H1 (cell line): ENCODE data around the gene ATP11C. TPM values are rescaled to one million over a fixed set of nuclear protein-coding genes. Genes with fewer than 3 reads are reported as not detected.
"Not testable (repeated sequence)": the region's sequence is repeated elsewhere in the genome, so short reads cannot be mapped to it uniquely, and the experiment has no call there.

ENCODE experiments used
- CTCF ChIA-PET: fragments of 300-600 bp; sonication (Branson Sonifier 250); formaldehyde crosslinking; loops from one replicate; lab custom pipeline; 2021; ENCODE audit not compliant: partially characterized antibody; lab: Charles Lee
- POLR2A ChIA-PET: fragments of 300-600 bp; sonication (Branson Sonifier 250); formaldehyde crosslinking; loops from one replicate; lab custom pipeline; 2021; ENCODE audit warnings: inconsistent platforms; ENCODE audit not compliant: partially characterized antibody; lab: Charles Lee
- DNase-seq, 2 experiments: peaks; one replicate each; pipeline versions ENCODE4 v3.0.0 to v3.0.0-alpha.2; 2010 to 2022; ENCODE audit warnings: low spot score in 2 of 2, low read depth in 1 of 2, mixed read lengths in 1 of 2
- FAIRE-seq: peaks from 2 replicates; lab custom pipeline; 2011; peaks lifted over from hg19 to GRCh38; lab: Jason Lieb, UNC
- H2AFZ ChIP-seq: 2 replicates; pipeline ENCODE4 v1.8.1; 2012; ENCODE audit warnings: low read length, inconsistent platforms
- H2AK5ac ChIP-seq: 2 replicates; pipeline ENCODE4 v1.6.1; 2013; ENCODE audit warnings: low read depth, low read length
- H2BK120ac ChIP-seq: replicated peaks from 2 replicates; pipeline ENCODE3; 2013; ENCODE audit warnings: low read depth, low read length, inconsistent platforms
- H2BK12ac ChIP-seq: 2 replicates; pipeline ENCODE4 v1.6.1; 2013; ENCODE audit warnings: low read depth, low read length
- H2BK15ac ChIP-seq: 2 replicates; pipeline ENCODE4 v1.6.1; 2013; ENCODE audit warnings: low read length
- H2BK20ac ChIP-seq: 2 replicates; pipeline ENCODE4 v1.6.1; 2013; ENCODE audit warnings: low read length
- H2BK5ac ChIP-seq: 2 replicates; pipeline ENCODE4 v1.6.1; 2013; ENCODE audit warnings: low read depth, low read length
- H3K14ac ChIP-seq: 2 replicates; pipeline ENCODE4 v1.6.1; 2013; ENCODE audit warnings: inconsistent platforms; ENCODE audit not compliant: insufficient read length
- H3K18ac ChIP-seq: 2 replicates; pipeline ENCODE4 v1.6.1; 2013; ENCODE audit warnings: low read length; ENCODE audit errors: extremely low read depth
- H3K23ac ChIP-seq: 2 replicates; pipeline ENCODE4 v1.6.1; 2013; ENCODE audit warnings: inconsistent platforms; ENCODE audit not compliant: insufficient read length
- H3K23me2 ChIP-seq: 2 replicates; pipeline ENCODE4 v1.6.1; 2013; ENCODE audit warnings: low read depth, low read length
- H3K27ac ChIP-seq: 2 replicates; pipeline ENCODE4 v1.6.1; 2011; ENCODE audit warnings: low read depth, low read length, inconsistent platforms
- H3K27me3 ChIP-seq, 4 experiments: replicated peaks in 1 of 4; 1 replicate in 1 of 4; 2 replicates in 3 of 4; pipeline versions ENCODE4 v1.6.1 to v1.8.1; 2011 to 2013; ENCODE audit warnings: low read length in 3 of 4, mild to moderate bottlenecking in 3 of 4, inconsistent platforms in 2 of 4, mixed read lengths in 2 of 4, moderate library complexity in 1 of 4; ENCODE audit not compliant: control insufficient read depth in 3 of 4, insufficient read depth in 3 of 4; ENCODE audit errors: extremely low read depth in 1 of 4
- H3K36me3 ChIP-seq, 4 experiments: 2 replicates each; pipeline versions ENCODE4 v1.6.1 to v1.8.1; 2011 to 2013; ENCODE audit warnings: mild to moderate bottlenecking in 4 of 4, low read length in 3 of 4, moderate library complexity in 2 of 4, control low read depth in 1 of 4, inconsistent platforms in 1 of 4; ENCODE audit not compliant: insufficient read depth in 4 of 4, control insufficient read depth in 2 of 4
- H3K4ac ChIP-seq: replicated peaks from 2 replicates; pipeline ENCODE3; 2013; ENCODE audit warnings: low read length, low read depth, mixed read lengths, inconsistent platforms; ENCODE audit not compliant: insufficient read length
- H3K4me1 ChIP-seq, 4 experiments: replicated peaks in 1 of 4; 1 replicate in 1 of 4; 2 replicates in 3 of 4; pipeline versions ENCODE4 v1.6.1 to v1.8.1; 2011 to 2013; ENCODE audit warnings: low read length in 3 of 4, inconsistent platforms in 2 of 4, mixed read lengths in 1 of 4; ENCODE audit not compliant: insufficient read depth in 4 of 4, control insufficient read depth in 3 of 4
- H3K4me2 ChIP-seq, 2 experiments: 2 replicates each; pipeline versions ENCODE4 v1.6.1 to v1.8.1; 2011 to 2013; ENCODE audit warnings: low read depth in 2 of 2, low read length in 2 of 2, control low read depth in 1 of 2, inconsistent platforms in 1 of 2, mild to moderate bottlenecking in 1 of 2; ENCODE audit not compliant: insufficient read depth in 1 of 2
- H3K4me3 ChIP-seq, 4 experiments: fragments of 200-600, 300-600 bp in 1 of 4; sonication (generic), shearing (Covaris generic), sonication (Bioruptor Twin) in 1 of 4; 2 replicates each; pipeline versions ENCODE4 v1.5.1 to v1.8.1; 2011 to 2016; ENCODE audit warnings: low read length in 4 of 4, low read depth in 3 of 4, control low read depth in 2 of 4, inconsistent platforms in 2 of 4, mild to moderate bottlenecking in 2 of 4, mixed read lengths in 1 of 4, moderate library complexity in 1 of 4; ENCODE audit not compliant: insufficient read depth in 2 of 4; ENCODE audit errors: extremely low read depth in 1 of 4
- H3K56ac ChIP-seq: replicated peaks from 2 replicates; pipeline ENCODE3; 2013; ENCODE audit warnings: low read depth, mild to moderate bottlenecking, mixed read lengths, low read length, inconsistent platforms; ENCODE audit not compliant: insufficient read length
- H3K79me1 ChIP-seq: 2 replicates; pipeline ENCODE4 v1.6.1; 2013; ENCODE audit warnings: low read depth, low read length, control low read depth
- H3K79me2 ChIP-seq, 2 experiments: 2 replicates each; pipeline versions ENCODE4 v1.6.1 to v1.8.1; 2012 to 2013; ENCODE audit warnings: low read length in 2 of 2, mild to moderate bottlenecking in 2 of 2, inconsistent platforms in 1 of 2; ENCODE audit not compliant: insufficient read depth in 2 of 2, control insufficient read depth in 1 of 2
- H3K9ac ChIP-seq, 4 experiments: replicated peaks in 1 of 4; 1 replicate in 1 of 4; 2 replicates in 3 of 4; pipeline versions ENCODE4 v1.6.1 to v1.8.1; 2011 to 2013; ENCODE audit warnings: low read depth in 3 of 4, low read length in 3 of 4, control low read depth in 2 of 4, mild to moderate bottlenecking in 2 of 4, moderate library complexity in 2 of 4, inconsistent platforms in 1 of 4; ENCODE audit errors: extremely low read depth in 1 of 4
- H3K9me3 ChIP-seq, 2 experiments: 2 replicates each; pipeline versions ENCODE4 v1.6.1 to v1.8.1; 2012 to 2013; ENCODE audit warnings: mild to moderate bottlenecking in 2 of 2, moderate library complexity in 2 of 2, control low read depth in 1 of 2, inconsistent platforms in 1 of 2, low read depth in 1 of 2, low read length in 1 of 2, mixed read lengths in 1 of 2; ENCODE audit not compliant: insufficient read depth in 2 of 2
- H4K20me1 ChIP-seq, 2 experiments: replicated peaks in 1 of 2; 2 replicates each; pipeline versions ENCODE3 to v1.8.1; 2011 to 2013; ENCODE audit warnings: inconsistent platforms in 2 of 2, low read length in 2 of 2, mild to moderate bottlenecking in 1 of 2; ENCODE audit not compliant: insufficient read depth in 2 of 2, control insufficient read depth in 1 of 2
- H4K5ac ChIP-seq: 2 replicates; pipeline ENCODE4 v1.6.1; 2013; ENCODE audit warnings: low read length, low read depth, mixed read lengths, inconsistent platforms; ENCODE audit not compliant: insufficient read length
- H4K8ac ChIP-seq: 2 replicates; pipeline ENCODE4 v1.8.0; 2013; ENCODE audit warnings: mild to moderate bottlenecking, moderate library complexity, low read length, inconsistent platforms; ENCODE audit not compliant: insufficient read depth; ENCODE audit errors: extremely low read depth
- H4K91ac ChIP-seq: replicated peaks from 2 replicates; pipeline ENCODE3; 2013; ENCODE audit warnings: low read length, mixed read lengths, inconsistent platforms; ENCODE audit not compliant: insufficient read length
- WGBS, 2 experiments: shearing (Covaris generic) in 1 of 2; methylation state at CpG; one replicate each; pipeline versions ENCODE4 v1.1.6 to v1.1.7; 2013 to 2015; ENCODE audit warnings: low lambda C conversion rate in 2 of 2, mixed read lengths in 2 of 2, inconsistent platforms in 1 of 2, low coverage in 1 of 2, missing lambda C conversion rate in 1 of 2; ENCODE audit not compliant: insufficient replicate concordance in 2 of 2, insufficient coverage in 1 of 2, insufficient read length in 1 of 2; ENCODE audit errors: extremely low coverage in 1 of 2, missing lambda C conversion rate in 1 of 2; 5-methylcytosine and 5-hydroxymethylcytosine counted together
- polyA plus RNA-seq, 7 experiments: library from polyadenylated mRNA; depleted of rRNA in 3 of 7; stranded (reverse) in 5 of 7; unstranded in 2 of 7; fragments of >200 nt in 5 of 7; fragments of 200-250 nt in 2 of 7; gene quantifications; 1 replicate in 5 of 7; 2 replicates in 1 of 7; 4 replicates in 1 of 7; pipeline versions ENCODE4 v1.2.1 to v1.2.3, GENCODE V29; 2011 to 2013; ENCODE audit warnings: missing spikeins in 2 of 7, mixed read lengths in 2 of 7
- total RNA-seq: library from RNA; stranded (reverse); fragmentation: NEBNext Ultra II Directional; extraction: Animal tissue kit (Norgen Biotek cat#: 25700); gene quantifications from 2 replicates; pipeline ENCODE4 v1.2.1, GENCODE V29; 2021
- TF ChIP-seq, protein P1 (sequence below), 3 experiments: IDR thresholded peaks; 1 replicate in 2 of 3; 2 replicates in 1 of 3; pipeline versions ENCODE4 v1.5.1 to v1.6.1; 2011; ENCODE audit warnings: low read length in 3 of 3, mild to moderate bottlenecking in 3 of 3, inconsistent platforms in 2 of 3, low read depth in 1 of 3, moderate library complexity in 1 of 3; ENCODE audit not compliant: insufficient read depth in 1 of 3; ENCODE audit errors: control extremely low read depth in 1 of 3

ATP11C gene
- total and polyA plus RNA-seq, 2 of the 8 experiments (the other 6 are each of a cell fraction or from before 2014, with no cell fraction given), result 14.7 to 52.1 TPM

DNA sequence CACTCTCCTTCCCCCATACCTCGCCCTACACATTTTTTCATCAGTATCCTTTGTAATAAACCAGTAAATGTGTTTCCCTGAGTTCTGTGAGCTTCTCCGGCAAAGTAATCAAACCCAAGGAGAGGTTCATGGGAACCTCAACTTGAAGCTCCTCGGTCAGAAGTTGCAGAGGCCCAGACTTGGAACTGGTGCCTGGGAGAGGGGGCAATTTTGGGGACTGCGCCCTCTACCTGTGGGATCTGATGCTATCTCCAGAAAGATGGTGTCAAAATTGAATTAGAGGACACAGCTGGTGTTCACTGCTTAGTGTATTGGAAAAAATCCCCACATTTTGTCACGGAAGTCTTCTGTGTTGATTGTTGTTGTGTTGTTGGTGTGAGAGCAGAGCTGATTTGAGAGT is 70.6 kb downstream of the ATP11C start (continued):
- TF ChIP-seq, protein P1, sequence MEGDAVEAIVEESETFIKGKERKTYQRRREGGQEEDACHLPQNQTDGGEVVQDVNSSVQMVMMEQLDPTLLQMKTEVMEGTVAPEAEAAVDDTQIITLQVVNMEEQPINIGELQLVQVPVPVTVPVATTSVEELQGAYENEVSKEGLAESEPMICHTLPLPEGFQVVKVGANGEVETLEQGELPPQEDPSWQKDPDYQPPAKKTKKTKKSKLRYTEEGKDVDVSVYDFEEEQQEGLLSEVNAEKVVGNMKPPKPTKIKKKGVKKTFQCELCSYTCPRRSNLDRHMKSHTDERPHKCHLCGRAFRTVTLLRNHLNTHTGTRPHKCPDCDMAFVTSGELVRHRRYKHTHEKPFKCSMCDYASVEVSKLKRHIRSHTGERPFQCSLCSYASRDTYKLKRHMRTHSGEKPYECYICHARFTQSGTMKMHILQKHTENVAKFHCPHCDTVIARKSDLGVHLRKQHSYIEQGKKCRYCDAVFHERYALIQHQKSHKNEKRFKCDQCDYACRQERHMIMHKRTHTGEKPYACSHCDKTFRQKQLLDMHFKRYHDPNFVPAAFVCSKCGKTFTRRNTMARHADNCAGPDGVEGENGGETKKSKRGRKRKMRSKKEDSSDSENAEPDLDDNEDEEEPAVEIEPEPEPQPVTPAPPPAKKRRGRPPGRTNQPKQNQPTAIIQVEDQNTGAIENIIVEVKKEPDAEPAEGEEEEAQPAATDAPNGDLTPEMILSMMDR (IDR thresholded peaks at IDR 0.05; ENCODE audit: control extremely low read depth in 1 of 3, insufficient read depth in 1 of 3, low read depth in 1 of 3, low read length in 3 of 3), result peak in 2 of 3 experiments; percentile 32 to 40; a peak in 3 of 4 replicates

DNA sequence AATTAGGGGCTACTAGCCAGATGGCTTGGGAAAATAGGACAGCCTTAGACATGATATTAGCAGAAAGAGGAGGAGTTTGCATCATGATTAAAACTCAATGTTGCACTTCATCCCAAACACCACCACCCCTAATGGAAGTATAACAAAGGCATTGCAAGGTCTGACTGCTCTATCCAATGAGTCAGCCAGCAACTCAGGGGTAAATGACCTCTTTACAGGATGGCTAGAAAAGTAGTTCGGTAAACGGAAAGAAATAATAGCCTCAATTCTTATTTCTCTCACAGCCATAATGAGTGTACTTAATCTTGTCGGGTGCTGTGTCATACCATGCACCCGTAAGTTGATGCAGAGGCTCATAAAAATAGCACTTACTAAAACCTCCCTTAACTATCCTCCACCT is 76.0 kb downstream of the ATP11C start:
- CTCF ChIA-PET, result not testable (repeated sequence)

More for the DNA sequence above, 76.0 kb downstream of the ATP11C start:
- POLR2A ChIA-PET, H2AK5ac ChIP-seq, H2BK15ac ChIP-seq, H3K27ac ChIP-seq, H3K36me3 ChIP-seq, H4K8ac ChIP-seq, DNase-seq, FAIRE-seq, H3K23me2 ChIP-seq, H3K9ac ChIP-seq, H4K5ac ChIP-seq, H3K27me3 ChIP-seq, H3K4me2 ChIP-seq, H3K23ac ChIP-seq, H2BK20ac ChIP-seq, H2BK12ac ChIP-seq, H3K4me3 ChIP-seq, H3K79me1 ChIP-seq, H3K9me3 ChIP-seq, H3K56ac ChIP-seq, H4K91ac ChIP-seq, H4K20me1 ChIP-seq, H2BK120ac ChIP-seq, H3K14ac ChIP-seq, H2BK5ac ChIP-seq, H2AFZ ChIP-seq, H3K4ac ChIP-seq, H3K18ac ChIP-seq: not testable (repeated sequence)
- WGBS, 2 experiments, result 94% methylated on average over 4 of the region's 4 CpGs; no CpG with 5 or more reads in 1 of the 2 experiments
- peaks cover 0 to 14% of the 10 kb centered on the region in 2 experiments; a peak in 2 of 4 replicates for H3K79me2 ChIP-seq
- peaks cover 0 to 11% (median 3%) of the 10 kb centered on the region in 4 experiments; a peak in 4 of 7 replicates for H3K4me1 ChIP-seq
